C4-2B (cell line): Measurements from ENCODE around the gene MAMDC2.

Source experiments
- CTCF ChIP-seq: fragments of 450-650 bp; conservative IDR thresholded peaks from 2 replicates; pipeline ENCODE4 v1.5.1; 2017; ENCODE audit warnings: mild to moderate bottlenecking
- ZFX ChIP-seq: fragments of 450-650 bp; IDR thresholded peaks from 2 replicates; pipeline ENCODE4 v1.6.1; 2017

- TF ChIP-seq CTCF (no peak), ZFX (no peak)
These were observed 15.4 kb upstream of the MAMDC2 start for GRCh38 chr9:70028287-70028686.
